GM23248 (cell line): ENCODE measurements around the gene C14orf119. TPM values are rescaled to one million over a fixed set of nuclear protein-coding genes. Genes with fewer than 3 reads are reported as not detected.
A peak's percentile ranks its signal among the peaks of the same experiment; 100 is the strongest.

Source experiments
- DNase-seq: peaks from one replicate; pipeline ENCODE4 v3.0.0-alpha.2; 2015
- H2AFZ ChIP-seq: fragments of 200-600 bp; sonication (generic); 2 replicates; pipeline ENCODE4 v1.6.1; 2016; ENCODE audit warnings: antibody characterized with exemption
- H3F3A ChIP-seq: fragments of 200-600 bp; sonication (generic); 2 replicates; pipeline ENCODE4 v1.6.1; 2016; ENCODE audit warnings: mild to moderate bottlenecking, antibody characterized with exemption, mixed run types; ENCODE audit not compliant: insufficient read depth
- H3K27ac ChIP-seq: fragments of 200-600 bp; sonication (generic); 2 replicates; pipeline ENCODE4 v1.5.1; 2016; ENCODE audit warnings: mild to moderate bottlenecking
- H3K27me3 ChIP-seq: fragments of 200-600 bp; sonication (generic); replicated peaks from 2 replicates; pipeline ENCODE4 v1.6.1; 2016; ENCODE audit warnings: mild to moderate bottlenecking; ENCODE audit not compliant: insufficient read depth
- H3K36me3 ChIP-seq: fragments of 200-600 bp; sonication (generic); 2 replicates; pipeline ENCODE4 v1.6.1; 2016; ENCODE audit warnings: low read depth, mild to moderate bottlenecking
- H3K4me1 ChIP-seq: fragments of 200-600 bp; sonication (generic); 2 replicates; pipeline ENCODE4 v1.6.1; 2016; ENCODE audit warnings: mild to moderate bottlenecking; ENCODE audit not compliant: insufficient read depth
- H3K4me2 ChIP-seq: fragments of 200-600 bp; sonication (generic); one replicate; pipeline ENCODE4 v1.6.1; 2016; ENCODE audit warnings: mild to moderate bottlenecking; ENCODE audit not compliant: unreplicated experiment
- H3K4me3 ChIP-seq: fragments of 200-600 bp; sonication (generic); 2 replicates; pipeline ENCODE4 v1.5.1; 2016; ENCODE audit warnings: mild to moderate bottlenecking
- H3K79me2 ChIP-seq: fragments of 200-600 bp; sonication (generic); 2 replicates; pipeline ENCODE4 v1.6.1; 2016; ENCODE audit warnings: mild to moderate bottlenecking; ENCODE audit not compliant: insufficient read depth
- H3K9ac ChIP-seq: fragments of 200-600 bp; sonication (generic); 2 replicates; pipeline ENCODE4 v1.6.1; 2016; ENCODE audit warnings: mild to moderate bottlenecking
- H3K9me2 ChIP-seq: fragments of 200-600 bp; sonication (generic); 2 replicates; pipeline ENCODE4 v1.6.1; 2016; ENCODE audit warnings: mixed run types, mild to moderate bottlenecking, moderate library complexity; ENCODE audit not compliant: insufficient read depth
- H3K9me3 ChIP-seq: fragments of 200-600 bp; sonication (generic); one replicate; pipeline ENCODE4 v1.6.1; 2017; ENCODE audit warnings: low read depth
- H4K20me1 ChIP-seq: fragments of 200-600 bp; sonication (generic); 2 replicates; pipeline ENCODE4 v1.6.0; 2016; ENCODE audit not compliant: insufficient read depth
- EZH2 ChIP-seq: fragments of 200-600 bp; sonication (generic); IDR thresholded peaks from 2 replicates; pipeline ENCODE4 v1.6.1; 2018; ENCODE audit warnings: antibody characterized with exemption, mild to moderate bottlenecking; ENCODE audit not compliant: insufficient read depth, poor library complexity, severe bottlenecking
- EZH2phosphoT487 ChIP-seq: fragments of 200-600 bp; sonication (generic); IDR thresholded peaks from 2 replicates; pipeline ENCODE4 v1.6.1; 2018; ENCODE audit warnings: antibody characterized with exemption, moderate library complexity, mild to moderate bottlenecking, low read depth; ENCODE audit not compliant: insufficient read depth
- WGBS, 2 experiments: methylation state at CpG; one replicate each; pipeline ENCODE4 v1.1.6; 2015 to 2017; ENCODE audit warnings: low lambda C conversion rate in 2 of 2, low coverage in 1 of 2; ENCODE audit errors: missing lambda C conversion rate in 2 of 2; 5-methylcytosine and 5-hydroxymethylcytosine counted together
- in situ Hi-C: fragments of 300-500 bp; cut with MboI; formaldehyde crosslinking; loops from 2 replicates; pipeline ENCODE4 v1.15.0; 2020
- polyA plus RNA-seq: library from polyadenylated mRNA; unstranded; fragments of >200 nt; fragmentation: Nextera tagmentation; extraction: Ambion mirVana; gene quantifications from 2 replicates; pipeline ENCODE4 v1.2.1, GENCODE V29; 2016
- total RNA-seq: library from RNA; depleted of rRNA; stranded (reverse); fragments of >200 nt; shearing (Covaris generic); gene quantifications from 2 replicates; pipeline ENCODE4 v1.2.3, GENCODE V29; 2014

The C14orf119 gene
- total and polyA plus RNA-seq, 2 experiments from 2014 or later = 48.7 to 166 TPM

DNA sequence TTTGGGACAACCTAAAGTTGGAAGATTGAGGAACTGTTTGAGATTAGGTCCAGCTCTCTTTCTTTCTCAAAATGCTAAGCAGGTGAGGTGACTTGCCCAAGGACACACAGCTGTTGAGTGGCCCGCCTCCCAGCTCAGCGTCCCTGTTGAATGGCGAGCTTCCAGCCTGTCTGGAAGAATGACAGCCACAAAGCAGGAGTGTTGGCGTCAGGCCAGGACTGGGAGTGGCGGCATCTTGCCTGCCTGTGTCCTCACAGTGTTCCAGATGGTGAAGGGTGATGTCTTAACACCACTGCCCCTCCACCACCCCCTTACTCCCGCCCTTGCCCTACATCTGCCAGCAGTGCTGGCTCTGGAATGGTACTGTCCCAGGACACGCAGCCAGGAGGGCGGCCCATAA lies 28.1 kb downstream of the C14orf119 start:
- in situ Hi-C loops = no loop called here
- no peak overlapping the region for H3K4me2 ChIP-seq
- no peak for DNase-seq
- peaks cover 22% of the 10 kb centered on the region for H3F3A ChIP-seq
- H3K4me1 ChIP-seq = peaks cover 30% of the 10 kb centered on the region
- no peaks in the 10 kb centered on the region for H3K27me3 ChIP-seq
- no peaks in the 10 kb centered on the region for H3K9me3 ChIP-seq
- H3K36me3 ChIP-seq = no peaks in the 10 kb centered on the region
- H4K20me1 ChIP-seq = no peaks in the 10 kb centered on the region
- H3K27ac ChIP-seq = no peak overlapping the region
- H3K9me2 ChIP-seq = no peaks in the 10 kb centered on the region
- no peak overlapping the region for H2AFZ ChIP-seq
- H3K4me3 ChIP-seq = no peak overlapping the region
- H3K9ac ChIP-seq = no peak overlapping the region
- 43 to 44% methylated on average over 7 to 8 of the region's 8 CpGs for WGBS, 2 experiments
- no peaks in the 10 kb centered on the region for H3K79me2 ChIP-seq
- TF ChIP-seq EZH2phosphoT487 (no peak), EZH2 (no peak)

DNA sequence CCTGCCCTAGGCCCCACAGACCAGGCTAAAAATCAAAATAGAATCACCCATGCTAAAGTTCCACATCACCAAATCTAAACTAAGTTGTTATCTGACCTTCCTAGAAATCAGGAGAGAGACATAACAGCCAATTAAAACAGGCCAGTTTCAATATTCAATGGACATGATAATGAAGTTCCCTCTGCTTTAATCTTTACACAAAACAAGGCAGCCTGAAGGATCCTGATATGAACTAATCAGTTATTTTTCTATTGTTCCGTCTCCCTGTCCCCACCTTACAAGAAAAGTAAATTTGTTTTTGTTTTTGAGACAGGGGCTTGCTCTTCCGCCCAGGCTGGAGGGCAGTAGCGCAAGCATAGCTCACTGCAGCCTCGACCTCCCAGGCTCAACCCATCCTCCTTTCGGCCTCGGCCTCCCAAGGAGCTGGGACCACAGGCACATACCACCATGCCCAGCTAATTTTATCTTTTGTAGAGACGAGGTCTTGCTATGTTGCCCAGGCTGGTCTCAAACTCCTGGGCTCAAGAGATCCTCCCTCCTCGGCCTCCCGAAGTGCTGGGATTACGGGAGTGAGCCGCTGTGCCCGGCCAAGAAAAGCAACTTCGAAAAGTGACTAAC lies 29.1 kb downstream of the C14orf119 start:
- Histone ChIP-seq H4K20me1 (no peaks in the 10 kb centered on the region), H3K79me2 (no peaks in the 10 kb centered on the region), H3K36me3 (no peaks in the 10 kb centered on the region), H3K27ac (peak overlapping the region; percentile 16; the same call in 1 of the 2 replicates), H3K9me3 (no peaks in the 10 kb centered on the region), H3K4me3 (no peak overlapping the region), H2AFZ (no peak overlapping the region), H3K9me2 (no peaks in the 10 kb centered on the region), H3K9ac (no peak overlapping the region), H3F3A (peaks cover 22% of the 10 kb centered on the region), H3K4me2 (no peak overlapping the region), H3K4me1 (peaks cover 30% of the 10 kb centered on the region), H3K27me3 (no peaks in the 10 kb centered on the region)
- no peak for TF ChIP-seq EZH2phosphoT487
- no peak for TF ChIP-seq EZH2
- in situ Hi-C loops = no loop called here
- 76 to 77% methylated on average over 13 of the region's 13 CpGs for WGBS, 2 experiments
- no peak for DNase-seq

DNA sequence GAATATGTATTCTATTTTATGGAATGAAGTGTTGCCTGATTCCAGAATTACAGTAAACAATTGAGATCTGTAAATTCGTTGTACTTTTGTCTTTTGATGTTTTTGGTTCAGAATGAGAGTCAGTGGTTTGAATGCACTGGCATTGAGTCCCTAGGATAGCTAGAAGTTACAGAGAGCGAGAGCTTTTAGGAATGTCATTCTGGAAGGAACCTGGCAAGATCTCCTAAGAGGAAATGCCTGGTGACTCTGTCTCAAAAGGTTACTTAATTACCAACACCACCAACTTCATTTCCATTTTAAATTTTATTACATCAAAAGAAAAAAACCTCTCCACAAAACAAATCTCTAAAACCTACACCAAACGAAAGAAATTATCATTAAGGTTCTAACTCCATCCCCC lies 29.7 kb downstream of the C14orf119 start:
- Histone ChIP-seq H3K36me3 (no peaks in the 10 kb centered on the region), H3K9me2 (no peaks in the 10 kb centered on the region), H3K79me2 (no peaks in the 10 kb centered on the region), H3K4me3 (no peak overlapping the region), H3K27me3 (no peaks in the 10 kb centered on the region), H3F3A (peaks cover 22% of the 10 kb centered on the region), H3K9ac (no peak overlapping the region), H3K9me3 (no peaks in the 10 kb centered on the region), H3K4me2 (peak overlapping the region; percentile 40), H3K4me1 (peaks cover 30% of the 10 kb centered on the region), H2AFZ (no peak overlapping the region), H3K27ac (peak overlapping the region; percentile 16; the same call in 1 of the 2 replicates), H4K20me1 (no peaks in the 10 kb centered on the region)
- 15 to 19% methylated on average over 3 of the region's 3 CpGs for WGBS, 2 experiments
- peak; percentile 59 for DNase-seq
- in situ Hi-C loops = no loop called here
- no peak for TF ChIP-seq EZH2phosphoT487
- TF ChIP-seq EZH2 = no peak

DNA sequence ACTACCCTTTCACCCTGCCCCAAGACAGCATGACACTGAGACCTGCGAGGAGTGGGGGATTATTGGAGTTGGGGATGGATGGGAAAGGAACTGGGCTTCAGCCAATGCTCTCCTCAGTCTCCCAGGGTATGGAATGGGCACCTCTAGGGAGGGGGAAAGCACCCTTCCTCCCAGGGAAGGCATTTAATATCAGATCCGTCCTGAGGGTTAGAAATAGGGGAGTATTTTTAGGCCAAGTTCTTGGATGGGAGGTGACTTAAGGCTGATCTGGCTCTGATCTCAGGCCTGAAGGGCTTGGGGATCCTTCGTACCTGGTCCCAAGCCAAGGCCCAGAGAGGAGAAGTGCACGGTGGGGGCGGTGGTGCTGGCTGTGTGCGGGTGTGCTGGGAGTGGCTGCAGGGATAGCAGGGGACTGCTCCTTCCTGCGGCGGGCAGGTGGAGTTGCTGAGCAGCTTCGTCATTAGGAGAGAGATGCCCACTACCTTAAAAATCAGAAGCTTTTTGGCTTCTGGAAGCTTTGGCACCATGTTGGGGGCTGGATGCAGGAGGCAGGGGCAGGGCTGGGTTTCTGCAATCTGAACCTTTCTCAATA lies 30.7 kb downstream of the C14orf119 start:
- Histone ChIP-seq H3K4me3 (no peak overlapping the region), H3K27me3 (no peaks in the 10 kb centered on the region), H3K4me1 (peaks cover 29% of the 10 kb centered on the region), H3K27ac (no peak overlapping the region), H2AFZ (no peak overlapping the region), H4K20me1 (no peaks in the 10 kb centered on the region), H3K79me2 (no peaks in the 10 kb centered on the region), H3K36me3 (no peaks in the 10 kb centered on the region), H3K9me2 (no peaks in the 10 kb centered on the region), H3K9me3 (no peaks in the 10 kb centered on the region), H3K4me2 (no peak overlapping the region), H3K9ac (no peak overlapping the region), H3F3A (peaks cover 21% of the 10 kb centered on the region)
- in situ Hi-C loops = no loop called here
- WGBS, 2 experiments = 87 to 92% methylated on average over 9 of the region's 9 CpGs
- DNase-seq = no peak
- no peak for TF ChIP-seq EZH2
- no peak for TF ChIP-seq EZH2phosphoT487
